HG03108 (cell line): ENCODE data around the gene RGS8.

Experiments used
- ATAC-seq: cut with Tn5 transposase; IDR thresholded peaks from one replicate; pipeline ENCODE4 v1.9.1; 2021; ENCODE audit warnings: moderate library complexity; ENCODE audit not compliant: unreplicated experiment

The RGS8 gene

DNA sequence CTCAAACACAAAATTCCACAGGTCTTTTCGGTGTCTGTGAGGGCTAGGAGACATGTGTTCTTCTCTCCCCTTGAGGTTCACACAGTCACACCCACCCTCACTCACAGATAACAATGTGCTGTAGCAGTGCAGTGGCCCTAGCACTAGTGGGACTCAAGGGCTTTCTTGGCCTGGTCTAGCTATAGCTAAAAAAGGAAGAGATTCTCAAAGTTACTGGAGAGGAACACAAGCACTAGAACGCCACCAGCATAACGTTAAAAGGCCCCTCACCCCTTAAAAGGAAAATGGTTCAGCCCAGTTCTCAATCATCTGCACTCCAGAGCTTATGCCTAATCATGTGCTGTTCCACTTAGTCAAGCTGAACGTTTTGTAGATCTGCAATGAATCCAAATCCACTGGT is 39.5 kb downstream of the RGS8 start:
- ATAC-seq: no peak

DNA sequence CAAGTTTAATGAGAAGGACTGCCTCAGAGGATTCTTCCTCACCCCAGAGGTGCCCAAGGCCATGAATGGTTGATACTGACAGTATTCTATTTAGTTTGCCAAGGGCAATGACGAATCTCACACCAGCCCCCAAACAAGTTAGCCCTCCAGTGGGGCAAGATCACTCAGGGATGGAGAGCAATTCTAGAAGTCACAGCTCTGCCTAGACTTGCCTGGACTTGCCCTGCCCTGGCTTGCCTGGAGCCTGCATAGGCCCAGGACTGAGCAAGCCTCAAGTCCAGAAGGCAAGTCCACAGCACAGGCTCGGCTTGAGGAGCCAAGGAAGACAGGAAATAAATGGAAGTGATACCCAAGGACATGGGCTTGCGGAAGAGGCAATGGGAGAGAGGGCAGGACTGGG is 40.7 kb downstream of the RGS8 start:
- no peak for ATAC-seq

DNA sequence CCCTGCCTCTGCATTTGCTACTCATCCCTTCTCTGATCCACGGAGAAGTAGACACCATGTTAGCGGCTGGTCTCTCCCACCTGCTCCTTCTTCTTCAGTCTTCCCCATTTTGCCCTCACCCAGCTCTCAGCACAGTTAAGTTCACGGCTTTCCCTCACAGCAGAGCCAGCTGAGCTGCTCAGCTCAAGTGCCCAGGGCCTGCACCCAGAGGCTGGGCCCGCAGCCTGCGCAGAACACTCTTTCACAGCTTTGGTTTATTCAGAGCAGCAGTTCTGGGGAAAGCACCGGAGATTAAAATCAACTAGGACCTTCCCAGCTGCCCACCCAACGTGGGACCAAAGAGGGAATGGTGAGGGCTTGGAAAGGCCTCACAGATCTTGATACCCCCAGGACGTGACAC is 41.9 kb downstream of the RGS8 start:
- no peak for ATAC-seq

DNA sequence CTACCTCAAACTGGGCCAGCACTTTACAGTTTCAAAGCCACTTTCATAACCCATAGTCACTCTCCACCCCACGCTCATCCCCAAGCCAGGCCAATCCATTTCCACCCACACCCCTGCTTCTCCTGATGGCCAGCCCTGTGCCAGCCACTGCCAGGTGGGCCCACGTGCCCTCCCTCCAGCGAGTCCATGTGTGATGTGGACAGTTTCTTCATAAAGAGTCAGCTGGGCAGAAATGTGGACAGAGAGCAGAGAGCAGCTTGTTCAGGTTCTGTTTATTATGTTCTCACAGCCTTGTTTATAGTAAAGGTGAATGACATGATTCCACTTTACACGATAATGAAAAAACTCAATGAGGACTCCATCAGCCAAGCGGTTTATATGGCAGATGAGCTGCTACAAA is 42.8 kb downstream of the RGS8 start:
- no peak for ATAC-seq

DNA sequence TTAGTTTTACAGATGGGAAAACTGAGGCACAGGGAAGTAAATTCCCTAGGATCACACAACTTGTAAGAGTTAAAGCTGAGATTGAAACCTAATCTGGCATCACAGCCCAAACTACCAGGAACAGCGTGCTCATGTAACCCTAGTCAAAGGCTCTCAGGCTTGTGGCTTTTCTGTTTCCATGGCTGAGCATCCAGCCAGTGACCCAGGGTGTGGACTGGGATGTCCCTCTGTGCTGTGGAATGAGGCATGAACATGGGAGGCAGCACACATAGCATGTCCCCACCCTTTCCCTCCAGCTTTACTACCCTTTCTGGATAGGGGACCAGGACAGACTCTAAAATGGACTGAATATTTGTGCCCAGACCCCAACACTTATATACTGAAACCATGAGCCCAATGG is 45.1 kb downstream of the RGS8 start:
- ATAC-seq: no peak

DNA sequence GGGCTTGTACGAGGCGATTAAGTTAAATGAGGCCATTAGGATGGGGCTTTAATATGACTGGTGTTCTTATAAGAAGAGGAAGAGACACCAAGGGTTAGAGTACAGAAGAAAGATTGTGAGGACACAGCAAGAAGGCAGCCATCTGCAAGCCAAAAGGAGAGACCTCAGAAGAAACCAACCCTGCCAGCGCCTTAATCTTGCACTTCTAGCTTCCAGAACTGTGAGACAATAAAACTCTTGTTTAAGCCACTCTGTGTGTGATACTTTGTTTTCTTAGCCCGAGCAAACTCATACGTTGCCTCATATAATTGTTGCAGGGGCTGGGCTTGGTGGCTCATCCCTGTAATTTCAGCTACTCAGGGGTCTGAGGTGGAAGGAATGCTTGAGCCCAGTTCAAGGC is 46.6 kb downstream of the RGS8 start:
- ATAC-seq: no peak

DNA sequence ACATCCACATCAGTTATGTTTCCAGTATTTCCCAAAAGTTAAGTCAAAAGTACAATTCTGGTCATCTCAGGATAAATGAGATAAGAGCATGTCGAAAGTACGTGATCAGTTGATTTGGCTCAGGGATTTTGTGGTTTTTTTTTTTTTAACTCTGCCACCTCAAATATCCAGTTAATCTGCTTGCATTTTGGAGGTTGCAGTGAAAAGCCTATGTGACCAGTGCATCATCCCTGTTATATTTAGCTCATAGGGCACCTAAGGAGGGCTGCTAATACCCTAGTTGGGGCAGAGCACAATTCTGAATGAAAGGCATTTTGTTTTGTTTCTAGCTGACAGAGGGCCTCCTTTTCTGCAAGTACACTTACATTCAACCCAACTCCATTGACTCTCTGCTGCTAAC is 48.5 kb downstream of the RGS8 start:
- no peak for ATAC-seq
